Stimulated activated CD8-positive, alpha-beta memory T cell treated with anti-CD3 and anti-CD28 coated beads, Interleukin-12 subunit alpha, Interleukin-12 subunit beta, amount 100 ng/mL, for 24 hours (primary cell): ENCODE results near the gene TMEM238.
"Not testable (repeated sequence)": the region's sequence is repeated elsewhere in the genome, so short reads cannot be mapped to it uniquely, and the experiment has no call there.

Source experiments
- DNase-seq: peaks from one replicate; pipeline ENCODE4 v3.0.0-alpha.2; 2020; ENCODE audit errors: extremely low read depth

TMEM238 gene

DNA sequence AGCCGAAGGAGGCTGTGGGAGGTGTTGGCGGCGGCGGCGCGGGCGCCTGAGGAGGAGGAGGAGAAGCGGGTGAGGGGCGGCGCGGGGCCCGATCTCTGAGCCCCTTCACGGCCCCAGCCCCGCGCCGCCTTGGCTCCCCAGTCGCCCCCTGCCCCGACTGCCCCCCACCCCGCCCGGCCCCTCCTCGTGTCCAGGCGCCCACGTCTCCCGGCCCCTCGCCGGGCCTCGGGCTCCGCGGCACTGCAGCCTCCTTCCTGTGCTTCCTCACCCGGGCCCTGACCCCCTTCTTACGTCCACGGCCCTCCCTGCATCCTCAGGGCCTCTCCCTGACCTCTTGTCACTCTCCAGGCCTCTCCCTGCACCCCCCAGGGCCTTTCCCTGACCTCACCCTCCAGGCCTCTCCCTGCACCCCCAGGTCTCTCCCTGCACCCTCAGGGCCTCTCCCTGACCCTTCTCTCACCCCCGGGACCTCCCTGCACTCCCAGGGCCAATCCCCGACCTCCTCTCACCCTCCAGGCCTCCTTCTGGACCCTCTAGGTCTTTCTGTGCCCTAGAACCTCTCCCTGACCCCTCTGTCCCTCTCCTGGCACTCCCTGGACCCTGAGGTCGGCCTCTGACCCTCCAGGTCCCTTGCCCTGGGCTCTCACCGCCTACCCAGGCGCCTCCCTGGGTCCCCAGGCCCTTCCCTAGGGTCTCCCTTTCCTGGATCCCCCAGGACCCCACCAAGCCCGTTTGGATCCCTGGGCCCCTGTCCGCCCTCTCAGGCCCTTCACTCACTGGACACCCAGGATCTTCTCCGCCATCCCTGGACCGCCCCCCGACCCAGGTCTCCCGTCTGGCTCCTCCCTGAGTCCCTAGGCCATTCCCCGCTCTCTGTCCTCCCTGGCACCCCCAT lies 44.0 kb downstream of the TMEM238 start:
- DNase-seq: no peak

DNA sequence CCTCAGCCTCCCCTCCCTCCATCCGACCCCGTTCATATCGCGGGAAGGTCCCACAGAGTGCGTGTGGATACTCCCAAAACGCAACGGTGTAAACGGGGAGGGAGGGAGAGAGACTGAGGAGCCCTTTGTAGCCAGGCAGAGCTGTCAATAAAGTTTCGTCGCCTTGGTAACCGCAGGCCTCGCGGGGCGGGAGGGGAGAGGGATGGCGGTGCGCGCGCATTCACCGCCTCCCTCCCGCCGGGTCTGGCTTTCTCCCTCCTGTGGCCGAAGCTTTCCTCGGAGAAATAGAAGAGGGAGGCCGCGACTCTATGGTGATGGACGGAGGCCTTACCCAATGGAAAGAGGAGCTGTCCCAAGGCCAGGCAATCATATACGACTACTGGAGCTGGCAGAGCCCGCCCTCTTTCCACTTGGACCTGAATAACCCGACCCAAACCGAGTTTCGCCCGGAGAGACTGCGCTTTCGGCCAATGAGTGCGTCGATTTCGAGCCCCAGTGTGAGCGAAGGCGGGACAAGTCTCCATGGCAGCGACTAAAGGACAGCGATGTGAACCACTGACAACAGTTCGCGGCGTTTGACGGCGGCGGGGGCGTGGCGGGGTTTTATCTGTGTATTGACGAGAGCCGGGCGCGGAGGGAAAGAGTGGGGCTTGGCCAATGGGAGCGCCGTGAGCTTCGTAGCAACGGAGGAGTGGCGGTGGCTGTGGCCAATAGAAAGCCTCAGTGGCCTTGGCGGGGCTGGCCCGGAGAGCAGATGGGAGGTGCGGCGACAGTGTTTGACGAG lies 44.8 kb downstream of the TMEM238 start, which contains the start of gene KMT5C:
TSS of gene KMT5C (plus strand) at position 772 of the 784 bp plus-strand sequence. CDS start 2,061 bp downstream, outside the sequence.
- peak; percentile 100 for DNase-seq

DNA sequence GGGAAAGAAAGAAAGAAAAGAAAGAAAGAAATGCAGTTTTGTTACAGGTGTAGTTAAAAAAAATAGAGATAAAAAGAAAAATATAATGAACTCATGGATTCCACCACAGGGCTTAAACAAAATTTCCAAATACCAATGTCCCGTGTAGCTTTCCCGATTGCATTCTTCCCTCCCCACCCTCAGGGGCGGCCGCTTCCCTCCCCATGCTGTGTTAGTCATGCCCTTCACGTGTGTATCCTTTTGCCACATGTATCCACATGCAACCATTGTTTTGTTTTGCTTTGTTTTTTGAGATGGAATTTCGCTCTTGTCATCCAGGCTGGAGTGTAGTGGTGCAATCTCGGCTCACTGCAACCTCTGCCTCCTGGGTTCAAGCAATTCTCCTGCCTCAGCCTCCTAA lies 48.0 kb downstream of the TMEM238 start:
- no peak for DNase-seq

DNA sequence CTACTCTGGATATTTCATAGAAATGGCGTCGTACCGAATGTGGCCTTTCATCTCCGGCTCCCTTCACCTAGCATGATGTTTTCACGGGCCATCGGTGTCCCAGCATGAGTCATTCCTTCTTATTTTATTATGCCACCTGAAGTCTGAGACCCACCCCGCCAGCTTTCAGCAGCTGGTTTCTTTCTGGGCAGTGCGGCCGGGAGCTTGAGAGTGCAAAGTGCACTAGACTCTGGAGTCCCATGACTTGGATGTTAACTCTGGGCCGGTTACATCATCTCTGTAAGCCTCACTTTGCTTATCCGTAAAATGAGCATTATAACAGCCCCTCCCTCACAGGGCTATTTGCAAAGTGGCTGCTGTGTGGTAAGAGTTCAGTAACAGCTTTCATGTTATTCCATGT lies 50.2 kb downstream of the TMEM238 start:
- DNase-seq: no peak

GRCh38 chr19:55329791-55330190 lies 54.3 kb downstream of the TMEM238 start:
- not testable (repeated sequence) for DNase-seq
